ENCODE measurements around the gene ZNF184. TPM values are rescaled to one million over a fixed set of nuclear protein-coding genes. Genes with fewer than 3 reads are reported as not detected.

Gene ZNF184
- total RNA-seq, 4 donors from 2014 or later: 3.8 to 28.3 (median 10.7) TPM

- Histone ChIP-seq H3K36me3 (no peaks in the 10 kb centered on the region), H3K27me3 (peaks cover 0 to 7% of the 10 kb centered on the region in 2 donors), H3K4me3 (peak overlapping the region; percentile 39 to 52), H3K9me3 (no peaks in the 10 kb centered on the region), H3K4me1 (no peaks in the 10 kb centered on the region), H3K27ac (peak overlapping the region; percentile 65 to 76)
- intact Hi-C loops (cut with DNase I; ENCODE audit: low total_unique reads): no loop called here
- TF ChIP-seq POLR2A (IDR thresholded peaks at IDR 0.05): no peak
- peak; percentile 74 to 79 for DNase-seq
Observed at GRCh38 chr6:27503436-27504030, 30.6 kb upstream of the ZNF184 start.

- Histone ChIP-seq H3K27ac (peak overlapping the region; percentile 65 to 76), H3K4me3 (peak overlapping the region; percentile 39 to 52), H3K36me3 (no peaks in the 10 kb centered on the region), H3K9me3 (no peaks in the 10 kb centered on the region), H3K27me3 (peaks cover 0 to 7% of the 10 kb centered on the region in 2 donors), H3K4me1 (no peaks in the 10 kb centered on the region)
- TF ChIP-seq, protein P1, sequence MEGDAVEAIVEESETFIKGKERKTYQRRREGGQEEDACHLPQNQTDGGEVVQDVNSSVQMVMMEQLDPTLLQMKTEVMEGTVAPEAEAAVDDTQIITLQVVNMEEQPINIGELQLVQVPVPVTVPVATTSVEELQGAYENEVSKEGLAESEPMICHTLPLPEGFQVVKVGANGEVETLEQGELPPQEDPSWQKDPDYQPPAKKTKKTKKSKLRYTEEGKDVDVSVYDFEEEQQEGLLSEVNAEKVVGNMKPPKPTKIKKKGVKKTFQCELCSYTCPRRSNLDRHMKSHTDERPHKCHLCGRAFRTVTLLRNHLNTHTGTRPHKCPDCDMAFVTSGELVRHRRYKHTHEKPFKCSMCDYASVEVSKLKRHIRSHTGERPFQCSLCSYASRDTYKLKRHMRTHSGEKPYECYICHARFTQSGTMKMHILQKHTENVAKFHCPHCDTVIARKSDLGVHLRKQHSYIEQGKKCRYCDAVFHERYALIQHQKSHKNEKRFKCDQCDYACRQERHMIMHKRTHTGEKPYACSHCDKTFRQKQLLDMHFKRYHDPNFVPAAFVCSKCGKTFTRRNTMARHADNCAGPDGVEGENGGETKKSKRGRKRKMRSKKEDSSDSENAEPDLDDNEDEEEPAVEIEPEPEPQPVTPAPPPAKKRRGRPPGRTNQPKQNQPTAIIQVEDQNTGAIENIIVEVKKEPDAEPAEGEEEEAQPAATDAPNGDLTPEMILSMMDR (IDR thresholded peaks at IDR 0.05): no peak
- no peak for TF ChIP-seq POLR2A (IDR thresholded peaks at IDR 0.05)
- DNase-seq: peak; percentile 74 to 80
- intact Hi-C loops (cut with DNase I; ENCODE audit: low total_unique reads): no loop called here
Observed at GRCh38 chr6:27502508-27503435, 29.9 kb upstream of the ZNF184 start.

GRCh38 chr6:27501187-27501586 is 28.3 kb upstream of the ZNF184 start:
- intact Hi-C loops (cut with DNase I; ENCODE audit: low total_unique reads): no loop called here
- Histone ChIP-seq H3K27me3 (peaks cover 0 to 7% of the 10 kb centered on the region in 2 donors), H3K4me1 (no peaks in the 10 kb centered on the region), H3K9me3 (no peaks in the 10 kb centered on the region), H3K36me3 (no peaks in the 10 kb centered on the region), H3K4me3 (no peak overlapping the region), H3K27ac (no peak overlapping the region)
- DNase-seq: no peak
- TF ChIP-seq POLR2A (IDR thresholded peaks at IDR 0.05): no peak
- TF ChIP-seq, protein P1 (IDR thresholded peaks at IDR 0.05): no peak

DNA sequence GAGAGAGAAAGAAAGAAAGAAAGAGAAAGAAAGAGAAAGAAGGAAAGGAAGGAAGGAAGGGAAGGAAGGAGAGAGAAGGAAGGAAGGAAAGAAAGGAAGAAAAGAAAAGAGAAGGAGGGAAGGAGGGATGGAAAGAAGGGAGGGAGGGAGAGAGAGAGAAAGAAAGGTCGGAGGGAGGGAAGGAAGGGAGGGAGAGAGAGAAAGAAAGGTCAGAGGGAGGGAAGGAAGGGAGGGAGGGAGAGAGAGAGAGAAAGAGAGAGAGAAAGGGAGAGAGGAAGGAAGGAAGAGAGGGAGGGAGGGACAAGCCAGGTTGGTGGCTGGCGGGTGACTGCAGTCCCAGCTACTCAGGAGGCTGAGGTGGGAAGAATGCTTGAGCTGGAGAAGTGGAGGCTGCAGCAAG is 27.3 kb upstream of the ZNF184 start:
- DNase-seq: no peak
- H3K36me3 ChIP-seq: no peaks in the 10 kb centered on the region
- no peaks in the 10 kb centered on the region for H3K9me3 ChIP-seq
- no peak for TF ChIP-seq POLR2A (IDR thresholded peaks at IDR 0.05)
- TF ChIP-seq, protein P1 (IDR thresholded peaks at IDR 0.05): no peak
- H3K4me3 ChIP-seq: no peak overlapping the region
- H3K27ac ChIP-seq: no peak overlapping the region
- no peaks in the 10 kb centered on the region for H3K4me1 ChIP-seq
- intact Hi-C loops (cut with DNase I; ENCODE audit: low total_unique reads): no loop called here
- H3K27me3 ChIP-seq: peaks cover 0 to 12% of the 10 kb centered on the region in 2 donors

DNA sequence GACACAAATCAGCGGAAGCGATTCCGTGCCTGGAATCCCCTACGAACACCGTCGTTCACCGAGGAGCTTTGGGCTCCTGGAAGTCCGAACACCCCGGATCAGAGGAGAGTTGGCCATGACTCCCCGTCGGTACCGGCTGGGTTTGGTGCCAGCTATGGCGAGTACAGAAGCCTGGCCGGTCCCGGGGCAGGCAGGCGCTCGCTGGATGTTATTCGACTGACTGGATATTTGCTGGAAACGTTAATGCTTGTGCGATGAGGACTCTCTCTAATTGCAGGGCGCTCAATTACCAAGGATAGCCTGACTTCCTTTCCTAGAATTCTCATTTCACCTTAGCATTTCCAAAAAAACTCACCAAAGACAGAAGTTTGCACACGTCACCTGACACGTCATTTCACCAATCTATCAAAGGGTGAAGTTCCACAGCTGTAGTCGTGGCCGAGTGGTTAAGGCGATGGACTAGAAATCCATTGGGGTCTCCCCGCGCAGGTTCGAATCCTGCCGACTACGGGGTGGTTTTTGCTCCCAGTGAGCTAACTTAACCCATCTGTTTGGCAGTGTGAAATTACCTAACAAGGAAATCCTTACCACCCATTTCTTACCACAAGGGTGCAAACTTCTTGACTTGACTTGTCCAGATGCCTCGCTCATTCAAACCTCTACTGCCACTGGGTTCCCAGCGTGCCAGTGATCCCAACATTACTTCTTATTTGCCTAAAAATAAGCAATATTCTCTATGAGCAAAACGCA is 22.7 kb upstream of the ZNF184 start:
- H3K4me3 ChIP-seq: peak overlapping the region; percentile 23 to 25
- intact Hi-C loops (cut with DNase I; ENCODE audit: low total_unique reads): no loop called here
- TF ChIP-seq, protein P1 (IDR thresholded peaks at IDR 0.05): no peak
- no peak for TF ChIP-seq POLR2A (IDR thresholded peaks at IDR 0.05)
- H3K4me1 ChIP-seq: no peaks in the 10 kb centered on the region
- peak; percentile 48 to 50 for DNase-seq
- no peaks in the 10 kb centered on the region for H3K9me3 ChIP-seq
- peak overlapping the region in 1 of 2 donors; percentile 6 for H3K27ac ChIP-seq
- H3K27me3 ChIP-seq: peaks cover 0 to 21% of the 10 kb centered on the region in 2 donors
- no peaks in the 10 kb centered on the region for H3K36me3 ChIP-seq
